ENCODE results near the gene PAQR4.

DNA sequence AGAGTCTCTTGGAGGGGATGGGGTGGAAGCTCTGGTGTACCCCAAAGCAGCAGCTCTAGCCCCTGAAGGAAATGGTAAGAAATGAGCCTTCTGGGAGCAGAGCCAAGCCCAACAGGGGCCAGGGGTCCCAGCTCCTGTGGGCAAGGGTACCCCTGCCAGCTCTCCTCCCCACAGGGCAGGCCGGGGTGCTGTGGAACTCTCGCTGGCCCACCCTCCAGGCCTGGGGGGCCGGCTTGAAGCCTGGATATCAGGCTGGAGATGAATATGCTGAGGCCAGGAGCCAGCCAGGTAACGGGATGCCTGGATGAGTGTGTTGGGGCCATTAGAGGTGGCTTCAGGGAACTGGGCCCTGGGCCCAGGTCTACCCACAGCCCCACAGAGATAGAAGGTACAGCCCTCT is 31.4 kb downstream of the PAQR4 start:
- TF ChIP-seq POLR2A (IDR thresholded peaks at IDR 0.05), result no peak
- TF ChIP-seq POLR2AphosphoS5 (IDR thresholded peaks at IDR 0.05), result no peak

All from upper lobe of left lung (tissue), 4 donors.